Liver (tissue), 9 donors: ENCODE data around the gene NUDT13. TPM values are rescaled to one million over a fixed set of nuclear protein-coding genes. Genes with fewer than 3 reads are reported as not detected.

Experiments used
- DNase-seq: peaks from one replicate; pipeline ENCODE4 v3.0.0-alpha.2; 2017; ENCODE audit warnings: low spot score
- H3K27ac ChIP-seq, 2 donors: one replicate each; pipeline ENCODE4 v1.7.0; 2013; ENCODE audit warnings: inconsistent platforms in 2 of 2, low read length in 2 of 2, control low read depth in 1 of 2, low read depth in 1 of 2, mild to moderate bottlenecking in 1 of 2
- H3K27me3 ChIP-seq, 4 donors: one replicate each; pipeline versions ENCODE4 v1.6.1 to v1.7.0; 2013; ENCODE audit warnings: low read length in 3 of 4, inconsistent platforms in 1 of 4, mild to moderate bottlenecking in 1 of 4, moderate library complexity in 1 of 4; ENCODE audit not compliant: control insufficient read depth in 4 of 4, insufficient read depth in 4 of 4
- H3K36me3 ChIP-seq, 4 donors: one replicate each; pipeline versions ENCODE4 v1.6.1 to v1.7.0; 2013; ENCODE audit warnings: low read length in 3 of 4, mild to moderate bottlenecking in 3 of 4, low read depth in 1 of 4, moderate library complexity in 1 of 4; ENCODE audit not compliant: control insufficient read depth in 4 of 4, insufficient read depth in 3 of 4
- H3K4me1 ChIP-seq, 4 donors: one replicate each; pipeline versions ENCODE4 v1.6.1 to v1.7.0; 2013; ENCODE audit warnings: low read length in 3 of 4, mild to moderate bottlenecking in 3 of 4, moderate library complexity in 1 of 4; ENCODE audit not compliant: control insufficient read depth in 4 of 4, insufficient read depth in 4 of 4
- H3K4me3 ChIP-seq, 3 donors: one replicate each; pipeline versions ENCODE4 v1.6.1 to v1.7.0; 2013; ENCODE audit warnings: low read length in 3 of 3, control low read depth in 1 of 3, low read depth in 1 of 3, mild to moderate bottlenecking in 1 of 3
- H3K9ac ChIP-seq, 2 donors: one replicate each; pipeline ENCODE4 v1.7.0; 2013; ENCODE audit warnings: low read length in 2 of 2, mild to moderate bottlenecking in 2 of 2, moderate library complexity in 2 of 2, control low read depth in 1 of 2, low read depth in 1 of 2
- H3K9me3 ChIP-seq, 4 donors: one replicate each; pipeline versions ENCODE4 v1.6.1 to v1.7.0; 2013; ENCODE audit warnings: low read length in 3 of 4; ENCODE audit not compliant: control insufficient read depth in 4 of 4
- EGR1 ChIP-seq, 2 donors: IDR thresholded peaks; 2 replicates each; pipeline ENCODE4 v1.6.1; 2016 to 2018; ENCODE audit warnings: antibody characterized with exemption in 2 of 2, low read depth in 2 of 2
- FOXA1 ChIP-seq: IDR thresholded peaks from 2 replicates; pipeline ENCODE4 v1.6.1; 2016; ENCODE audit warnings: antibody characterized with exemption
- FOXA2 ChIP-seq: IDR thresholded peaks from 2 replicates; pipeline ENCODE4 v1.6.1; 2016; ENCODE audit warnings: antibody characterized with exemption
- GABPA ChIP-seq, 2 donors: IDR thresholded peaks in 1 of 2; conservative IDR thresholded peaks in 1 of 2; 2 replicates each; pipeline ENCODE4 v1.6.1; 2016; ENCODE audit warnings: antibody characterized with exemption in 2 of 2, mild to moderate bottlenecking in 1 of 2, moderate library complexity in 1 of 2
- HNF4A ChIP-seq, 2 donors: conservative IDR thresholded peaks; 2 replicates each; pipeline ENCODE4 v1.6.1; 2016; ENCODE audit warnings: antibody characterized with exemption in 2 of 2, mild to moderate bottlenecking in 2 of 2
- HNF4G ChIP-seq: IDR thresholded peaks from 2 replicates; pipeline ENCODE4 v1.6.1; 2016; ENCODE audit warnings: antibody characterized with exemption
- JUND ChIP-seq, 2 donors: IDR thresholded peaks; 2 replicates each; pipeline ENCODE4 v1.6.1; 2016; ENCODE audit warnings: antibody characterized with exemption in 2 of 2
- NR2F2 ChIP-seq: IDR thresholded peaks from 2 replicates; pipeline ENCODE4 v1.6.1; 2016; ENCODE audit warnings: antibody characterized with exemption
- RAD21 ChIP-seq, 2 donors: IDR thresholded peaks; 2 replicates each; pipeline ENCODE4 v1.6.1; 2016; ENCODE audit warnings: antibody characterized with exemption in 2 of 2, mild to moderate bottlenecking in 2 of 2
- RXRA ChIP-seq, 2 donors: IDR thresholded peaks; 2 replicates each; pipeline ENCODE4 v1.6.1; 2017 to 2018; ENCODE audit warnings: antibody characterized with exemption in 2 of 2, mild to moderate bottlenecking in 1 of 2
- SP1 ChIP-seq: IDR thresholded peaks from 2 replicates; pipeline ENCODE4 v1.6.1; 2018; ENCODE audit warnings: antibody characterized with exemption, mild to moderate bottlenecking
- TAF1 ChIP-seq: conservative IDR thresholded peaks from 2 replicates; pipeline ENCODE4 v1.6.1; 2016; ENCODE audit warnings: antibody characterized with exemption, mild to moderate bottlenecking
- YY1 ChIP-seq: IDR thresholded peaks from 2 replicates; pipeline ENCODE4 v1.6.1; 2016; ENCODE audit warnings: antibody characterized with exemption, mild to moderate bottlenecking
- WGBS: extraction: QIAGEN DNeasy Blood & Tissue Kit; methylation state at CpG from one replicate; pipeline ENCODE4 v1.1.7; 2013; 5-methylcytosine and 5-hydroxymethylcytosine counted together
- polyA plus RNA-seq, 2 donors: library from polyadenylated mRNA; stranded (reverse) in 1 of 2; unstranded in 1 of 2; fragments of 200-250 nt in 1 of 2; fragments of >200 nt in 1 of 2; fragmentation: Nextera tagmentation in 1 of 2; extraction: Ambion mirVana in 1 of 2; gene quantifications; one replicate each; pipeline versions ENCODE4 v1.2.1 to v1.2.3, GENCODE V29; 2013 to 2015
- total RNA-seq, 2 donors: library from RNA; depleted of rRNA; stranded (reverse); fragments of >200 nt; gene quantifications; one replicate each; pipeline ENCODE4 v1.2.3, GENCODE V29; 2014
- TF ChIP-seq, protein P1 (sequence below): IDR thresholded peaks from 2 replicates; pipeline ENCODE4 v1.6.1; 2016; ENCODE audit warnings: antibody characterized with exemption
- TF ChIP-seq, protein P2 (sequence below): fragments of 150-350 bp; IDR thresholded peaks from 2 replicates; pipeline ENCODE4 v1.5.1; 2017; ENCODE audit warnings: improper control_type of control experiment, low read depth, low read length; ENCODE audit not compliant: missing input control
- TF ChIP-seq, protein P3 (sequence below): IDR thresholded peaks from 2 replicates; pipeline ENCODE4 v1.6.1; 2016; ENCODE audit warnings: antibody characterized with exemption
- TF ChIP-seq, protein P4 (sequence below): IDR thresholded peaks from 2 replicates; pipeline ENCODE4 v1.6.1; 2016; ENCODE audit warnings: antibody characterized with exemption, mild to moderate bottlenecking
- donor health status: healthy.
- donor health status: healthy.
- donor health status: healthy.
- donor health status: healthy.
- donor health status: healthy.

NUDT13 gene
- total and polyA plus RNA-seq, 4 donors: 0.60 to 4.0 (median 2.4) TPM

DNA sequence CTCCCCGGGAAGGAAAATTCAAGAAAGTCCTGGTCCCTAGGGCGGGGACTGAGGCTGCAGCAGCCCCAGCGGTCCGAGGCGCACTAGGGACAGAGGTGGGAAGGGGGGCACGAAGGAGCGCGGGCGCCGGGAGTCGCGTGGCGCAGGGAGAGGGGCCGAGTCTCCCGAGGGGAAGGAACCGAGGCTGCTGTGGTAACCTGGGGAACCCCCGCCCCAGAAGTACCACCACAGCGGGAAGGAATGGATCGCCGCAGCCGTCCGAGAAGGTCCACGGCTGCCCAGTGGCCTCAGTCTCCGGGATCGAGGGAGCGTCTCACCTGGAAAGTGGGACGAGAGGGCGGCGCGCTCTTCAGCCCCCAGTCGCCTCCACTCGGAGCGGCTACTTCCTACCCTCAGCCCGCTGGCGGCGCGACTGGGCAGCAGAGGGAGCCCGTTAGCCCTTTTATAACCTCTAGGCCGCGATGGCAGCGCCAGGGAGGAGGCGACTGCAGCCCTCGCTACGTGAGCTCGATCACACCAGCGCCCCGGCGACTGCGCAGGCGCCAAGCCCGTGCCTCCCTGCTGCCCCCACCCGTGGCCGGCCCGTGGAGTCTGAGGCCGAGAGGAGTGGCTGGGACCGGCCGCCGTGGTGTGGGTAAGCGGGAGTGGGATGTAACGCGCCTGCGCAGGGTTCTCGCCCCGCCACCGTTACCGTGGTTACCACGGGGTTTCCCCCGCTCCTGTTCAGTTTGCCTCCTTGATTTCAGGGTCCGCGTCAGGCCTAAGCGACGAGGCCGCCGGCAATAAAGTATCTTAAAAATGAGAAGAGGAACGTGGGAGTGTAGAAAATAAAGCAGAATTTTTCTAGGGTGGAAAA is 13.6 kb upstream of the NUDT13 start, which contains the start of gene P4HA1 (continued):
- TF ChIP-seq, protein P1, sequence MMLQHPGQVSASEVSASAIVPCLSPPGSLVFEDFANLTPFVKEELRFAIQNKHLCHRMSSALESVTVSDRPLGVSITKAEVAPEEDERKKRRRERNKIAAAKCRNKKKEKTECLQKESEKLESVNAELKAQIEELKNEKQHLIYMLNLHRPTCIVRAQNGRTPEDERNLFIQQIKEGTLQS: no peak
- TF ChIP-seq, protein P2, sequence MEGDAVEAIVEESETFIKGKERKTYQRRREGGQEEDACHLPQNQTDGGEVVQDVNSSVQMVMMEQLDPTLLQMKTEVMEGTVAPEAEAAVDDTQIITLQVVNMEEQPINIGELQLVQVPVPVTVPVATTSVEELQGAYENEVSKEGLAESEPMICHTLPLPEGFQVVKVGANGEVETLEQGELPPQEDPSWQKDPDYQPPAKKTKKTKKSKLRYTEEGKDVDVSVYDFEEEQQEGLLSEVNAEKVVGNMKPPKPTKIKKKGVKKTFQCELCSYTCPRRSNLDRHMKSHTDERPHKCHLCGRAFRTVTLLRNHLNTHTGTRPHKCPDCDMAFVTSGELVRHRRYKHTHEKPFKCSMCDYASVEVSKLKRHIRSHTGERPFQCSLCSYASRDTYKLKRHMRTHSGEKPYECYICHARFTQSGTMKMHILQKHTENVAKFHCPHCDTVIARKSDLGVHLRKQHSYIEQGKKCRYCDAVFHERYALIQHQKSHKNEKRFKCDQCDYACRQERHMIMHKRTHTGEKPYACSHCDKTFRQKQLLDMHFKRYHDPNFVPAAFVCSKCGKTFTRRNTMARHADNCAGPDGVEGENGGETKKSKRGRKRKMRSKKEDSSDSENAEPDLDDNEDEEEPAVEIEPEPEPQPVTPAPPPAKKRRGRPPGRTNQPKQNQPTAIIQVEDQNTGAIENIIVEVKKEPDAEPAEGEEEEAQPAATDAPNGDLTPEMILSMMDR: peak; percentile 42

DNA sequence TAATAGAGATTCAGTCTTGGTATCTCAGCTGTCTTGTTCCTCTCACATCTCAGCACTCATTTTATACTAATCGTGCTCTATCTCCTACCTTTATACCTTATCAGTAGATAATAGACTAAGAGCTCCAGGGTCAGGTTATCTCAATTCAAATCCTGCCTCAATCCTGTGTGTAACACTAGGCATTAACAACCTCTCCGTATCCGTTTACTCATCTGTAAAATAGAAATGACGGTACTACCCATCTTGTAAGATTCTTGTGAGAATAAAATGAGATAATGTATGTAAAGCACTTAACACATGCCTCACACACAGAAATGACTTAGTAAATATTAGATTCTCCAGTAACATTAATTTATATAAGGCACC is 13.0 kb upstream of the NUDT13 start:
- peak overlapping the region; percentile 89 to 98 for H3K27ac ChIP-seq
- H3K36me3 ChIP-seq: peaks cover 0 to 2% (median 0%) of the 10 kb centered on the region in 4 donors
- TF ChIP-seq FOXA2 (no peak), YY1 (no peak), RXRA (IDR thresholded peaks at IDR 0.05) (no peak), NR2F2 (no peak), HNF4A (conservative IDR thresholded peaks at IDR 0.05) (no peak), RAD21 (IDR thresholded peaks at IDR 0.05) (no peak), JUND (IDR thresholded peaks at IDR 0.05) (no peak), SP1 (no peak), TAF1 (no peak)
- no peaks in the 10 kb centered on the region for H3K27me3 ChIP-seq
- peak overlapping the region; percentile 56 to 85 for H3K9ac ChIP-seq
- no peaks in the 10 kb centered on the region for H3K9me3 ChIP-seq
- 51% methylated on average over 4 of the region's 4 CpGs for WGBS
- H3K4me1 ChIP-seq: peaks cover 0 to 15% (median 2%) of the 10 kb centered on the region in 4 donors
- peak overlapping the region in 1 of 3 donors; percentile 22 for H3K4me3 ChIP-seq
- DNase-seq: no peak

DNA sequence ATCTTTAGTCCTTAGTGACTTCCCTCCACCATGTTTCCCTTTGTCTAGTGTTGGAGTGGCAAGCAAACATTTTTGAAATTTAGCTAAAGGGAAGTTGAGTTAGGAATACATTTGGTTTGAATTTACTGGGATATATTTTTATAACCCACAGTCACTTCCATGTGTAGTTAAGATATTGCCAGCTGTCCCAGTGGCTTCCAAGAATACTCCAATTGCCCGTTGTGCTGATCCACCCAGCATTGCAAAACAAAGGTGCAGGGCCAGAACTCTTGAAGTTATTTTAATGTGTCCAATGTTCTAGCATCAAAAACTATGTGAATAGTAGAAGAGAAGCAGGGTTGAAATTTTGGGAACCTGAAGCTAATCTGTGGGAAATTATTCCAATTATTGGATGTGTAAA is 11.1 kb upstream of the NUDT13 start:
- no peak for DNase-seq
- Histone ChIP-seq H3K36me3 (peaks cover 0 to 2% (median 0%) of the 10 kb centered on the region in 4 donors), H3K27me3 (no peaks in the 10 kb centered on the region), H3K4me1 (peaks cover 0 to 12% (median 2%) of the 10 kb centered on the region in 4 donors), H3K9me3 (no peaks in the 10 kb centered on the region), H3K9ac (no peak overlapping the region), H3K27ac (no peak overlapping the region), H3K4me3 (no peak overlapping the region)
- 49% methylated on average over 1 of the region's 1 CpG for WGBS
- no peak for TF ChIP-seq RAD21 (IDR thresholded peaks at IDR 0.05)
- no peak for TF ChIP-seq GABPA (IDR thresholded peaks at IDR 0.05 in 1 of 2, conservative IDR thresholded peaks at IDR 0.05 in 1 of 2)
- TF ChIP-seq, protein P2: no peak
- TF ChIP-seq, protein P3, sequence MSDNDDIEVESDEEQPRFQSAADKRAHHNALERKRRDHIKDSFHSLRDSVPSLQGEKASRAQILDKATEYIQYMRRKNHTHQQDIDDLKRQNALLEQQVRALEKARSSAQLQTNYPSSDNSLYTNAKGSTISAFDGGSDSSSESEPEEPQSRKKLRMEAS: no peak
- TF ChIP-seq RXRA (IDR thresholded peaks at IDR 0.05): no peak
- no peak for TF ChIP-seq EGR1 (IDR thresholded peaks at IDR 0.05; ENCODE audit: low read depth in 2 of 2)
- TF ChIP-seq HNF4G: no peak
- TF ChIP-seq FOXA1: no peak
- no peak for TF ChIP-seq JUND (IDR thresholded peaks at IDR 0.05)
- no peak for TF ChIP-seq SP1
- TF ChIP-seq HNF4A (conservative IDR thresholded peaks at IDR 0.05): no peak
- TF ChIP-seq, protein P4, sequence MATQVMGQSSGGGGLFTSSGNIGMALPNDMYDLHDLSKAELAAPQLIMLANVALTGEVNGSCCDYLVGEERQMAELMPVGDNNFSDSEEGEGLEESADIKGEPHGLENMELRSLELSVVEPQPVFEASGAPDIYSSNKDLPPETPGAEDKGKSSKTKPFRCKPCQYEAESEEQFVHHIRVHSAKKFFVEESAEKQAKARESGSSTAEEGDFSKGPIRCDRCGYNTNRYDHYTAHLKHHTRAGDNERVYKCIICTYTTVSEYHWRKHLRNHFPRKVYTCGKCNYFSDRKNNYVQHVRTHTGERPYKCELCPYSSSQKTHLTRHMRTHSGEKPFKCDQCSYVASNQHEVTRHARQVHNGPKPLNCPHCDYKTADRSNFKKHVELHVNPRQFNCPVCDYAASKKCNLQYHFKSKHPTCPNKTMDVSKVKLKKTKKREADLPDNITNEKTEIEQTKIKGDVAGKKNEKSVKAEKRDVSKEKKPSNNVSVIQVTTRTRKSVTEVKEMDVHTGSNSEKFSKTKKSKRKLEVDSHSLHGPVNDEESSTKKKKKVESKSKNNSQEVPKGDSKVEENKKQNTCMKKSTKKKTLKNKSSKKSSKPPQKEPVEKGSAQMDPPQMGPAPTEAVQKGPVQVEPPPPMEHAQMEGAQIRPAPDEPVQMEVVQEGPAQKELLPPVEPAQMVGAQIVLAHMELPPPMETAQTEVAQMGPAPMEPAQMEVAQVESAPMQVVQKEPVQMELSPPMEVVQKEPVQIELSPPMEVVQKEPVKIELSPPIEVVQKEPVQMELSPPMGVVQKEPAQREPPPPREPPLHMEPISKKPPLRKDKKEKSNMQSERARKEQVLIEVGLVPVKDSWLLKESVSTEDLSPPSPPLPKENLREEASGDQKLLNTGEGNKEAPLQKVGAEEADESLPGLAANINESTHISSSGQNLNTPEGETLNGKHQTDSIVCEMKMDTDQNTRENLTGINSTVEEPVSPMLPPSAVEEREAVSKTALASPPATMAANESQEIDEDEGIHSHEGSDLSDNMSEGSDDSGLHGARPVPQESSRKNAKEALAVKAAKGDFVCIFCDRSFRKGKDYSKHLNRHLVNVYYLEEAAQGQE: no peak
- no peak for TF ChIP-seq YY1
- TF ChIP-seq FOXA2: no peak
